RWPE2 (cell line): ENCODE data around the gene LRRC25.

ENCODE experiments used
- ATAC-seq: fragments of 200-7000 bp; cut with Tn5 transposase; 3 replicates; pipeline ENCODE4 v1.9.1; 2021; ENCODE audit warnings: low read depth
- DNase-seq: peaks from one replicate; pipeline ENCODE4 v3.0.0-alpha.2; 2020; ENCODE audit warnings: low spot score
- H3K27ac ChIP-seq: fragments of 450-650 bp; 2 replicates; pipeline ENCODE4 v1.5.1; 2017; ENCODE audit warnings: mild to moderate bottlenecking; ENCODE audit not compliant: poor library complexity, severe bottlenecking
- H3K27me3 ChIP-seq: fragments of 250-450 bp; sonication (Bioruptor Pico); 2 replicates; pipeline ENCODE4 v1.5.1; 2021; ENCODE audit warnings: mild to moderate bottlenecking, moderate library complexity; ENCODE audit not compliant: insufficient read depth, poor library complexity, severe bottlenecking
- H3K36me3 ChIP-seq: fragments of 250-450 bp; sonication (Bioruptor Pico); 2 replicates; pipeline ENCODE4 v1.5.1; 2020; ENCODE audit warnings: low read depth, mild to moderate bottlenecking, moderate library complexity
- H3K4me1 ChIP-seq: fragments of 250-450 bp; sonication (Bioruptor Pico); 2 replicates; pipeline ENCODE4 v1.5.1; 2021; ENCODE audit warnings: mild to moderate bottlenecking, moderate library complexity; ENCODE audit not compliant: insufficient read depth, poor library complexity, severe bottlenecking
- H3K4me3 ChIP-seq: fragments of 250-450 bp; sonication (Bioruptor Pico); 2 replicates; pipeline ENCODE4 v1.5.1; 2021; ENCODE audit warnings: mild to moderate bottlenecking, moderate library complexity; ENCODE audit not compliant: severe bottlenecking
- H3K9me3 ChIP-seq: fragments of 250-450 bp; sonication (Bioruptor Pico); 2 replicates; pipeline ENCODE4 v1.5.1; 2021; ENCODE audit warnings: mild to moderate bottlenecking, moderate library complexity; ENCODE audit not compliant: severe bottlenecking
- CTCF ChIP-seq: fragments of 450-650 bp; IDR thresholded peaks from one replicate; pipeline ENCODE4 v1.5.1; 2017; ENCODE audit warnings: mild to moderate bottlenecking, moderate library complexity; ENCODE audit not compliant: poor library complexity, severe bottlenecking

The LRRC25 gene

GRCh38 chr19:18426416-18426767 lies 29.0 kb upstream of the LRRC25 start:
- Histone ChIP-seq H3K27ac (no peak overlapping the region), H3K36me3 (no peaks in the 10 kb centered on the region), H3K4me1 (peaks cover 3% of the 10 kb centered on the region), H3K4me3 (no peak overlapping the region), H3K9me3 (no peaks in the 10 kb centered on the region), H3K27me3 (no peaks in the 10 kb centered on the region)
- DNase-seq = no peak
- ATAC-seq = no peak
- no peak for TF ChIP-seq CTCF

- TF ChIP-seq CTCF = no peak
- no peak overlapping the region for H3K27ac ChIP-seq
- H3K4me1 ChIP-seq = peaks cover 3% of the 10 kb centered on the region
- no peaks in the 10 kb centered on the region for H3K27me3 ChIP-seq
- H3K4me3 ChIP-seq = no peak overlapping the region
- ATAC-seq (peak; percentile 51), DNase-seq (no peak)
- H3K9me3 ChIP-seq = no peaks in the 10 kb centered on the region
- H3K36me3 ChIP-seq = no peaks in the 10 kb centered on the region
Measured at GRCh38 chr19:18425515-18426415, 28.3 kb upstream of the LRRC25 start.

- no peak for ATAC-seq
- Histone ChIP-seq H3K27me3 (no peaks in the 10 kb centered on the region), H3K36me3 (no peaks in the 10 kb centered on the region), H3K4me1 (peaks cover 6% of the 10 kb centered on the region), H3K4me3 (no peak overlapping the region), H3K27ac (no peak overlapping the region), H3K9me3 (no peaks in the 10 kb centered on the region)
- TF ChIP-seq CTCF = no peak
- no peak for DNase-seq
Measured at GRCh38 chr19:18424890-18425514, 27.6 kb upstream of the LRRC25 start.

- TF ChIP-seq CTCF = no peak
- no peaks in the 10 kb centered on the region for H3K27me3 ChIP-seq
- no peaks in the 10 kb centered on the region for H3K9me3 ChIP-seq
- no peak for ATAC-seq
- peaks cover 6% of the 10 kb centered on the region for H3K4me1 ChIP-seq
- no peak overlapping the region for H3K27ac ChIP-seq
- no peak for DNase-seq
- H3K36me3 ChIP-seq = no peaks in the 10 kb centered on the region
- H3K4me3 ChIP-seq = no peak overlapping the region
Measured at GRCh38 chr19:18424122-18424889, 26.9 kb upstream of the LRRC25 start.
